NK-92 treated with Interleukin-12 subunit alpha and Interleukin-12 subunit beta, amount 100 ng/mL, for 24 hours (cell line): ENCODE data around the gene DLG1.
"Not testable (repeated sequence)": the region's sequence is repeated elsewhere in the genome, so short reads cannot be mapped to it uniquely, and the experiment has no call there.

Experiments used
- DNase-seq: peaks from one replicate; lab custom pipeline; 2025; lab: John Stamatoyannopoulos, UW

The DLG1 gene

DNA sequence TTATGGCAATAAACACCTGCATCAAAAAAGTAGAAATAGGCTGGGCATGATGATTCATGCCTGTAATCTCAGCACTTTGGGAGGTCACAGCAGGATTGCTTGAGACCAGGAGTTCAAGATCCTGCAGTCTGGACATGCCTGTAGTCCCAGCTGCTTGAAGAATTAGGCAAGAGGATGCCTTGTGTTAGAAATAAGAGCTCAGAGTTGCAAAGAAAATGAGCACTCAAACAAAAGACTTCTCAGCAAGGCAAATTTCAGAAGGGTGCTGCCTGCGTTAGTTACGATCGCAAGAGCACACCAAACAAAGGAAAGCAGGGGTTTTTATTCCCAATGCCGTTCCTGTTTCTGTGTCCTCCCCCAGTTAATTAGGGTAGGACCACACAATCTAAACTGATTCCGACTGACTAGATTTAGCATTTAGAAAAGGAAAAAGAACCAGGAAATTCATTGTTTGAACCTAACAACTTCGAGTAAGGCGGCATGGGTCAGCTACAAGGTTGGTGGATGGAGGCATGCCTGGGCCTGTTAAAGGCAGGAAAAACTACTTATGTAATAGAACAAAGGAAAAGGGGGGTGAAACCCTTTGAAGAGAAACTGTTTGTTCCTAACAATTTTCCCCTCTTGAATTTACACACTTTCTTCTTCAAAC lies 55.5 kb downstream of the DLG1 start:
- no peak for DNase-seq

GRCh38 chr3:197241173-197241572 lies 57.2 kb downstream of the DLG1 start:
- DNase-seq, result no peak

- no peak for DNase-seq
Measured at GRCh38 chr3:197239857-197240256, 58.6 kb downstream of the DLG1 start.

DNA sequence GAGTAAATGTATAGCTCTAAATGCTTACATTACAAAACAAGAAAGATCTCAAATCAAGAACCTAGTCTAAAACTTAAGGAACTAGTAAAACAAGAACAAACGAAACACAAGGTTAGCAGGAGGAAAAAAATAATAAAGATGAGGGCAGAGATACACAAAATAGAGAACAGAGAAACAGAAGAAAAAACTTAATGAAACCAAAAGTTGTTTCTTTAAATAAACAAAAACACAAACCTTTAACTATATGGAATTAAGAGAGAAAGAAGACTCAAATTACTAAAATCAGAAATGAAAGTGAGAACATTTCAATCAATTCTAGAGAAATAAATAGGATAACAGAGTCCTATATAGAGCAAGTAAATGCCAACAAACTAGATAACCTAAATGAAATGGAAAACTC lies 59.6 kb downstream of the DLG1 start:
- DNase-seq, result no peak

GRCh38 chr3:197237897-197238296 lies 60.5 kb downstream of the DLG1 start:
- no peak for DNase-seq

DNA sequence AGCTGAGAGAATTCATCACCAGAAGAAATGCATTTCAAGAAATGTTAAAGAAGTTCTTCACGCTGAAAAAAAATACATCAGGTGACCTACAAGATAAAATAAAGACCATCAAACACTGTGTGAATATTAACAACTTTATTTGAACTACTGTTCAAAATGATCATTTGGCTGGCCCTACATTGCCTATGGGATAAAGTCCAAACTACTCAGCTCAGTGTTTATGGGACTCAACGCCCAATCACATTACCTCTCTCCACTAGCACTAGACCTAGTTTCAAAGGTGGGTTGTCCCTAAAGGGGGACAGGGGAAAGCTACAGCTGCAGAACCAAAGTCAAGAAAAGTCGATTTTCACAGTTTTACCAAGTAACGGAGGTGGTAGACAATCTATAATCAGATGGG lies 62.0 kb downstream of the DLG1 start:
- DNase-seq, result no peak

- DNase-seq, result no peak
Measured at GRCh38 chr3:197234947-197235914, 63.2 kb downstream of the DLG1 start.

DNA sequence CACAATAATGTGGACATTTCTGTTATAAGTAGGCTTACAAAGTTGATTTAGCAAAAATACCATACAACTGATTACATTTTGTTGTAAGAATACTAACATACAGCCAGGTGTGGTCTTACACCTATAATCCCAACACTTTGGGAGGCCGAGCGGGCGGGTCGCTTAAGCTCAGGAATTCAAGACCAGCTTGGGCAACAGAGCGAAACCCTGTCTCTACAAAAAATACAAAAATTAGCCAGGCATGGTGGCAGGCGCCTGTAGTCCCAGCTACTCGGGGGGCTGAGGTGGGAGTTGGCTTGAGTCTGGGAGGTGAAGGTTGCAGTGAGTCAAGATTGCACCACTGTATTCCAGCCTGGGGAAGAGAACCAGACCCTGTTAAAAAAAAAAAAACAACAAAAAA lies 67.1 kb downstream of the DLG1 start:
- no peak for DNase-seq

DNA sequence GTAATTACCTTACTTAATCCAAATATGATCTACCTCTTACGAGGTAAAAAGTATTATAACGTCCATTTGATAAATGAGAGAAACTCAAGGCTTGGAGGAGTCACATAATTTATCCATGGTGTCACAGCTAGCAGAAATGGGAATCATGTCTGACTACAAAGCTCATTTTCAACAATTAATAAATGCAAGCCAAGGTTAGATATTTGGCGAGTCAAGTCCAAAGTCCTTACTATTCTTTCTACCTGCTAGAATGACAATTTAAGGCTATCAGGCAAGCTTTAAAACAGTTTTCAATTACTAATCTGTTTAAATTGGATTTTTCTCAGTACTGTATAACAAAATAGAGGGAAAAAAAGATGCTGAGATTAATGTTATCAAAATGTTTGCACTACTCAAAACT lies 68.6 kb downstream of the DLG1 start:
- DNase-seq, result no peak

DNA sequence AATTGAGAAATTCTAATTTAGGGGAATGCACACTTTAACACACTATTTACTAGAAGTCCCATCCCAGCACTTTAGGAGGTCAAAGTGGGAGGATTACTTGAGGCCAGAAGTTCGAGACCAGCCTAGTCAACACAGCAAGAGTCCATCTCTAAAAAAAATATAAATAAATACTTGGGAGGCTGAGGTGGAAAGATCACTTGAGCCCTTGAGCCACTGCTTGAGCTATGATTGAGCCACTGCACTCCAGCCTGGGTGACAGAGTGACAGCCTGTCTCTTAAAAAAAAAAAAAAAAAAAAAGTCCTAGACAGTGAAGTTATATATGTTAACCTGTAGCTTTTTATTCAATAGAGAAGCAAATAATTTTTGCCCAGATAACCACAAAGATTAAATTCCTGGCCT lies 69.2 kb downstream of the DLG1 start:
- DNase-seq, result no peak

DNA sequence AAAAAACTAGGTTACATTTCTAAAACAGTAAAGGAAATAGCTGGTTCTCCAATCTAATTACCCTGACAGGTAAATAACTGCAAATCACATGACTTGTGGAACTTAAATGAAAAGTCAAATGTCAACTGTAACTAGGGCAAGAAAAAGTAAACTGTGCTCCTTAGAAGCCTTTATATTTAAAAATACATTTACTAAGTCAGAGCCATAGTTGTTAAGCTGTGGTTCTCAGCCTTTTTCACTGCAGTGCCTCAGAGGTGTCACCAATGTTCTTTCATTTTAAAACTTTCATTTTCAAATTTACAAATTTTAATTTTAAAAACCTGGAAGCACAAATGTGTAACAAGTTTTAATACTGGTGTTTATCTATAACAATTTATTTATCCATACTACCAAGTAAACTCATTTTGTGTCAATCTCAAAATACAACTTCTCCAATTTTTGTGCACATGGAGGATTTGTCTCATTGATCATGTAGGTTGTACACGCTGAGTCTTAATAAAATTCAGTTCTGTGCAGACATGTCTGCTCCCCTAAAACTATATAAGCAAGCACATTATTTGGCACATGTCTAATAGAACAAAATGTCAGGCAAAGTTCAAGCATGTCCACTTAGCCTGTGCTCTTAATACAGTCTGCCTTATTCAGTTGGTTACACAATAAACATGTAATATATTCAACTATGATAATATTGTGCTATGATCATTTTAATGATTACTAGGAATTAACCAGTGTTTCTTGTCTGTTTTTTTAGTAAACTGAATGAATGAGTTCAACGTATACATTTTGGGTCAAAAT lies 70.4 kb downstream of the DLG1 start:
- DNase-seq, result no peak

- DNase-seq, result no peak
Measured at GRCh38 chr3:197226179-197226578, 72.2 kb downstream of the DLG1 start.

- DNase-seq, result no peak
Measured at GRCh38 chr3:197225579-197225978, 72.8 kb downstream of the DLG1 start.

- no peak for DNase-seq
Measured at GRCh38 chr3:197224034-197224444, 74.4 kb downstream of the DLG1 start.

DNA sequence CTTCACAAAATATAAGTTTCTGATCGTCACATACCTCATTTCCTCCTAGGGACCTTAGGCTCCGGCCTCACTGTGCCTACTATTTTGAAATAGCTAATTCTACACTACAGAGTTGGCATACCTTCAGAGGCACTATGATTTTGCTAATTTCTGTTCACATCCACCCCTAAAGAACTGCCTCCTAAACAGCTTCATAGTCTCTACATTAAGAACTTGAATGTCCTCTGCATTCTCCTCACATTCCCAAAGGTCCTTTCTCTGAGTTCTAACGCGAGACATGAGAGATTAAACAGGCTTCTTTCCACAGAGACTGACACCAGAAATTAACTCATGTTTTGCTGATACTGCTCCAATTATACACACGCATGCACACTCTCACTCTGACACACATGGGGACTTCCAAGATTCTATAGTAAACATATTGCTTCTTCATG lies 75.5 kb downstream of the DLG1 start:
- DNase-seq, result no peak

- no peak for DNase-seq
Measured at GRCh38 chr3:197219619-197220018, 78.8 kb downstream of the DLG1 start.

GRCh38 chr3:197218210-197218609 lies 80.2 kb downstream of the DLG1 start:
- DNase-seq, result no peak

- DNase-seq, result no peak
Measured at GRCh38 chr3:197216914-197217313, 81.5 kb downstream of the DLG1 start.

DNA sequence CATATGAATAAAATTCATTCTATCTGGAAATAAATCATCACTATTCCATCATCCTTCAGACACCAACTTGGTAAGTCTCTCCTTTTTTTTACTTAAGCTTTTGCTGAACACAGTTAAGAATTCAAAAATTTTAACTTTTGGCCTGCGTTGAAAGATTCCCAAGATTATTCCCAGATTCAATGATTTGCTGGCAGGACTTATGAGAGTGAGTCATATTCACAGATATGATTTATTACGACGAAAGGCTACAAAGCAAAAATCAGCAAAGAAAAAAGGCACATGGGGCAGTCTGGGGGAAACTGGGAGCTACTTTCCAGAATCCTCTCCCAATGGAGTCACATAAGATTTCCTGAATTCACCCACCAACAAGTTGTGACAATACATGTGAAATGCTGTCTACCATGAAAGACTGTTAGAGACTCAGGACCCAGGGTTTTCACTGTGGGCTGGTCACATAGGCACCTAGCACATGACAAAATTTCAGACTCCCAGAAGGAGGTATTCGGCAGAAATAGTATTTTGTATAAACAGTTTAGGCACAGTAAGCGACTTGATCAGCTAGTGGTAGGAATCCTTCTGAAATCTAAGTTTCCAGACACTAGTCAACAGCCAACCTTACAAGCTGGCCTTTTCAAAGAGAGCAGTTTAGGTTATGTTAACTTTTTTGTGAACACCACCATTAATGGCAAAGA lies 82.1 kb downstream of the DLG1 start:
- DNase-seq, result no peak

DNA sequence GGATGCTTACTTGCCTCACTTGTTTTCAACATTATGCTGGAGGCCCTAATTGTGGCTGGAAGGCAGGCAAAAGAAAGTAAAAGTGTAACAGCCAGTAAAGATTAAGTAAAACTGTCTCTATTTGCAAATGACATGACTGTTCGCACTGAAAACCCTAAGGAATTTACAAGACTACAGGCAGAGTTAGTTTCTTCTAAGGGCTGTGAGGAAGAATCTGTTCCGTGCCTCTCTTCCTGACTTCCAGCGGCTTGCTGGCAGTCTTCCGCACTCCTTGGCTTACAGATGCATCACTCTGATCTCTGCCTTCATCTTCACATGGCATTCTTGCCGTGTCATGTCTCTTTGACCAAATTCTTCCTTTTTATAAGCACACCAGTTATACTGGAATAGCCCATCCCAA lies 86.1 kb downstream of the DLG1 start:
- DNase-seq, result no peak

GRCh38 chr3:197211698-197212097 lies 86.7 kb downstream of the DLG1 start:
- DNase-seq, result not testable (repeated sequence)
